IMR-90 (cell line): ENCODE measurements around the gene AGT.

Experiments
- MAZ ChIP-seq: IDR thresholded peaks from 2 replicates; pipeline ENCODE4 v1.6.1; 2012; ENCODE audit warnings: low read depth, mild to moderate bottlenecking, low read length, improper control_type of control experiment, moderate library complexity, borderline replicate concordance
- NFE2L2 ChIP-seq: fragments of 150-350 bp; IDR thresholded peaks from 2 replicates; pipeline ENCODE4 v1.6.1; 2016; ENCODE audit warnings: low read depth, mild to moderate bottlenecking, low read length
- POLR2A ChIP-seq: IDR thresholded peaks from 2 replicates; pipeline ENCODE4 v1.6.1; 2012; ENCODE audit warnings: mild to moderate bottlenecking, low read depth, low read length
- RAD21 ChIP-seq: IDR thresholded peaks from 2 replicates; pipeline ENCODE4 v1.6.1; 2012; ENCODE audit warnings: low read length, improper control_type of control experiment
- RFX5 ChIP-seq: IDR thresholded peaks from 2 replicates; pipeline ENCODE4 v1.8.0; 2012; ENCODE audit warnings: low read depth, mild to moderate bottlenecking, low read length, moderate library complexity
- TF ChIP-seq, protein P1 (sequence below): conservative IDR thresholded peaks from 2 replicates; pipeline ENCODE4 v1.5.1; 2012; ENCODE audit warnings: mild to moderate bottlenecking, low read depth, low read length, improper control_type of control experiment
- TF ChIP-seq, protein P2 (sequence below): fragments of 150-350 bp; IDR thresholded peaks from 2 replicates; pipeline ENCODE4 v1.6.1; 2017; ENCODE audit warnings: mild to moderate bottlenecking, antibody characterized with exemption, low read length, low read depth

DNA sequence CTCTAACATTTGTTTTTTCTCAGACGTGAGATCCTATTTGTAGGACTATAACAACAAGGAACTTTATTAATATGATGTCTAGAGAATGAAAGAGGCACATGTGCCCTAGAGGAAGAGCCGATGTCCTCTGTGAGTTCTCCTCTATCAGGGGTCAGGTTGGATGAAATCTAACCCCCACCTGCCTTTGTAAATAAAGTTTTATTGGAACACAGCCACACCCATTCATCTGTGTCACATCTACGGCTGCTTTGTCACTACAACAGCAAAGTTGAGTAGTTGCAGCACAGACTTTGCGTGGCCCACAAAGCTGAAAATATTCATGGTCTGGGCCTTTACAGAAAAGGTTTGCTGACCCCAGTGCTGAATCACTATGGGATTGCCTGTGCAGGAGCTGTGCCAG, 32.7 kb upstream of the AGT start:
- TF ChIP-seq, protein P1, sequence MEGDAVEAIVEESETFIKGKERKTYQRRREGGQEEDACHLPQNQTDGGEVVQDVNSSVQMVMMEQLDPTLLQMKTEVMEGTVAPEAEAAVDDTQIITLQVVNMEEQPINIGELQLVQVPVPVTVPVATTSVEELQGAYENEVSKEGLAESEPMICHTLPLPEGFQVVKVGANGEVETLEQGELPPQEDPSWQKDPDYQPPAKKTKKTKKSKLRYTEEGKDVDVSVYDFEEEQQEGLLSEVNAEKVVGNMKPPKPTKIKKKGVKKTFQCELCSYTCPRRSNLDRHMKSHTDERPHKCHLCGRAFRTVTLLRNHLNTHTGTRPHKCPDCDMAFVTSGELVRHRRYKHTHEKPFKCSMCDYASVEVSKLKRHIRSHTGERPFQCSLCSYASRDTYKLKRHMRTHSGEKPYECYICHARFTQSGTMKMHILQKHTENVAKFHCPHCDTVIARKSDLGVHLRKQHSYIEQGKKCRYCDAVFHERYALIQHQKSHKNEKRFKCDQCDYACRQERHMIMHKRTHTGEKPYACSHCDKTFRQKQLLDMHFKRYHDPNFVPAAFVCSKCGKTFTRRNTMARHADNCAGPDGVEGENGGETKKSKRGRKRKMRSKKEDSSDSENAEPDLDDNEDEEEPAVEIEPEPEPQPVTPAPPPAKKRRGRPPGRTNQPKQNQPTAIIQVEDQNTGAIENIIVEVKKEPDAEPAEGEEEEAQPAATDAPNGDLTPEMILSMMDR: no peak
- TF ChIP-seq, protein P2, sequence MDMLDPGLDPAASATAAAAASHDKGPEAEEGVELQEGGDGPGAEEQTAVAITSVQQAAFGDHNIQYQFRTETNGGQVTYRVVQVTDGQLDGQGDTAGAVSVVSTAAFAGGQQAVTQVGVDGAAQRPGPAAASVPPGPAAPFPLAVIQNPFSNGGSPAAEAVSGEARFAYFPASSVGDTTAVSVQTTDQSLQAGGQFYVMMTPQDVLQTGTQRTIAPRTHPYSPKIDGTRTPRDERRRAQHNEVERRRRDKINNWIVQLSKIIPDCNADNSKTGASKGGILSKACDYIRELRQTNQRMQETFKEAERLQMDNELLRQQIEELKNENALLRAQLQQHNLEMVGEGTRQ: no peak
- TF ChIP-seq RFX5 (no peak), RAD21 (no peak), POLR2A (no peak), NFE2L2 (no peak), MAZ (no peak)
